Measurements from ENCODE around the gene ATP5F1D.

Gene ATP5F1D

GRCh38 chr19:1288226-1288612 is 46.7 kb downstream of the ATP5F1D start:
- H3K27me3 ChIP-seq (ENCODE audit: insufficient read depth, low read length) = no peaks in the 10 kb centered on the region
- H3K36me3 ChIP-seq (ENCODE audit: insufficient read depth, low read length) = no peaks in the 10 kb centered on the region
- no peak overlapping the region for H3K4me3 ChIP-seq (ENCODE audit: low read length)
- no peak overlapping the region for H2AFZ ChIP-seq (ENCODE audit: low read depth, low read length)
- H3K4me1 ChIP-seq (ENCODE audit: insufficient read depth, low read length) = peaks cover 33% of the 10 kb centered on the region
- no peaks in the 10 kb centered on the region for H3K9me3 ChIP-seq (ENCODE audit: low read length)

DNA sequence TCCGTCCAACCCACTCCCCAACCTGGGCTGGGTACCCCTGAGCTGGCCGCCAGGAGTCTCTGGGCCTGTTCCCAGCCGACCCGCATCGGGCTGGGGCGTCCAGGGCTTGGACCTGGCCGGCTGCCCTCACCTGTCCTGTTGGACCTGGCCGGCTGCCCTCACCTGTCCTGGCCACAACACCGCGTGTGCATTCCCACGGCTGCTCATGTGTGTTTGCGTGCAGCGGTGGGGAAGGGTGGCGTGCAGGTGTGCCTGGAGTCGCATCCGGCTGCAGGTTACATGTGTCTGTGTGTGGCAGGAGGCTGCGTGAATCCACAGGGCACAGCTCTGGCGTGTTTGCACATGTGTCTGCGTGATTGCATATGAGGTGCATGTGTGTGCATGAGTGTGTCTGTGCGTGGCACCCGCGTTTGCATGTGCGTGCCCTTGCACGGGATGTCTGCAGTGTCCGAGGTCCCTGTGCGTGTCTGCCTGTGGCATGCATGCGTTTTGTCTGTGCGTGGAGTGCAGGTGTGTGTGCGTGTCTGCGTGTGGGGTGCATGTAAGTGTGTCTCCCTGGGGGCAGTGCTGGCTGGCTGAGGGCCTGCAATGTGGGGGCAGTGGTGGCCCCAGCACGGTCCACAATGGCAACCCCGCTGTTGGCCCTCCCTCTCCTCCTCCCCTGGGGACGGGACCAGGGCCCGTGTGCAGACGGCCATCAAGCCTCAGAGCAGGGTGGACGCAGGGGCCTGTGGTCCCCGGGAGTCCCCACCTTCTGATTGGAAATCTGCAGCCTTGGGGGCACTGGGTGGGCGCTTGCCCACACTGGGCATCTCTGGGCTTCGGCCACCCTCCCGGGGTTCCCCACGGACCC is 47.5 kb downstream of the ATP5F1D start:
- no peak overlapping the region for H3K4me3 ChIP-seq (ENCODE audit: low read length)
- H3K36me3 ChIP-seq (ENCODE audit: insufficient read depth, low read length) = no peaks in the 10 kb centered on the region
- no peaks in the 10 kb centered on the region for H3K27me3 ChIP-seq (ENCODE audit: insufficient read depth, low read length)
- peaks cover 25% of the 10 kb centered on the region for H3K4me1 ChIP-seq (ENCODE audit: insufficient read depth, low read length)
- H2AFZ ChIP-seq (ENCODE audit: low read depth, low read length) = no peak overlapping the region
- H3K9me3 ChIP-seq (ENCODE audit: low read length) = no peaks in the 10 kb centered on the region

GRCh38 chr19:1289686-1290025 is 48.1 kb downstream of the ATP5F1D start:
- peaks cover 21% of the 10 kb centered on the region for H3K4me1 ChIP-seq (ENCODE audit: insufficient read depth, low read length)
- no peaks in the 10 kb centered on the region for H3K27me3 ChIP-seq (ENCODE audit: insufficient read depth, low read length)
- no peaks in the 10 kb centered on the region for H3K9me3 ChIP-seq (ENCODE audit: low read length)
- H3K4me3 ChIP-seq (ENCODE audit: low read length) = no peak overlapping the region
- no peaks in the 10 kb centered on the region for H3K36me3 ChIP-seq (ENCODE audit: insufficient read depth, low read length)
- H2AFZ ChIP-seq (ENCODE audit: low read depth, low read length) = no peak overlapping the region

- peaks cover 19% of the 10 kb centered on the region for H3K4me1 ChIP-seq (ENCODE audit: insufficient read depth, low read length)
- no peak overlapping the region for H2AFZ ChIP-seq (ENCODE audit: low read depth, low read length)
- no peaks in the 10 kb centered on the region for H3K36me3 ChIP-seq (ENCODE audit: insufficient read depth, low read length)
- no peaks in the 10 kb centered on the region for H3K9me3 ChIP-seq (ENCODE audit: low read length)
- H3K4me3 ChIP-seq (ENCODE audit: low read length) = no peak overlapping the region
- H3K27me3 ChIP-seq (ENCODE audit: insufficient read depth, low read length) = no peaks in the 10 kb centered on the region
Observed at GRCh38 chr19:1290196-1290702, 48.7 kb downstream of the ATP5F1D start.

GRCh38 chr19:1290703-1291651 is 49.4 kb downstream of the ATP5F1D start:
- Histone ChIP-seq H3K4me3 (ENCODE audit: low read length) (no peak overlapping the region), H3K27me3 (ENCODE audit: insufficient read depth, low read length) (no peaks in the 10 kb centered on the region), H3K9me3 (ENCODE audit: low read length) (no peaks in the 10 kb centered on the region), H3K36me3 (ENCODE audit: insufficient read depth, low read length) (no peaks in the 10 kb centered on the region), H2AFZ (ENCODE audit: low read depth, low read length) (no peak overlapping the region), H3K4me1 (ENCODE audit: insufficient read depth, low read length) (peaks cover 18% of the 10 kb centered on the region)

- H3K4me3 ChIP-seq (ENCODE audit: low read length) = no peak overlapping the region
- no peaks in the 10 kb centered on the region for H3K27me3 ChIP-seq (ENCODE audit: insufficient read depth, low read length)
- no peaks in the 10 kb centered on the region for H3K9me3 ChIP-seq (ENCODE audit: low read length)
- peaks cover 13% of the 10 kb centered on the region for H3K4me1 ChIP-seq (ENCODE audit: insufficient read depth, low read length)
- H2AFZ ChIP-seq (ENCODE audit: low read depth, low read length) = no peak overlapping the region
- H3K36me3 ChIP-seq (ENCODE audit: insufficient read depth, low read length) = no peaks in the 10 kb centered on the region
Observed at GRCh38 chr19:1291761-1292418, 50.3 kb downstream of the ATP5F1D start.

DNA sequence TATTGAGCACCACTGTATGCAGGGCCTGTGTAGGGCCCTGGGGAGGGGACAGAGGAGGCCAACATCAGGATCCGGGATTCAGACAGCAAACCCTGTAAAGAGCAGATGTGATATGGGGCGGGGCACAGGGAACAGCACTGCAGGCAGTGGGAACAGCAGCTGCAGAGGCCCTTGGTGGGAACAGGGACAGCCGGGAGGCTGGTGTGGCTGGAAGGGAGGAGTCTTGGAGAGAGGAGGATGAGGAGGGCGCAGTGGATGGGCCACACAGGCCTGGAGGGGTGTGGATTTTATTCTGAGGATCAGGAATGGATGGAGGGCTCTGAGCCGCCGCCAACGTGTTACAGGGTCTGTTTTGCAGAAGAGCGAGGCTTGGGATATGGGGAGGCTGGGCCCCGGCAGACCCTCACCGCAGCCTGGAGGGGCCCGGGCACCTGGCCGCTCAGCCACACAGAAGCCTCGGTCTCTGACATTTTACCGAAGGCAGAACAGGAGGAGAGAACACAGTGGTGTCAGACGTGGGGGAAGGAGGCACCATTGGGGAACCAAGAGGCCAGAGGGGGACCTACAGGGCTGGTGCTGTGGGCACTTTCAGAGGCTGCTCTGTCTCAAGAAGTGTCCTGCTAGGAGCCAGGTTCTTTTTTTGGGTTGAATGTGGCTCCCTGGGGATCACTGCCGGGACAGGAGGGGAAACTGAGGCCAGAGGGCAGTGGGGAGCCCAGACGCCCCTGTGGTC is 51.0 kb downstream of the ATP5F1D start:
- Histone ChIP-seq H2AFZ (ENCODE audit: low read depth, low read length) (no peak overlapping the region), H3K27me3 (ENCODE audit: insufficient read depth, low read length) (no peaks in the 10 kb centered on the region), H3K9me3 (ENCODE audit: low read length) (no peaks in the 10 kb centered on the region), H3K4me1 (ENCODE audit: insufficient read depth, low read length) (peaks cover 6% of the 10 kb centered on the region), H3K36me3 (ENCODE audit: insufficient read depth, low read length) (no peaks in the 10 kb centered on the region), H3K4me3 (ENCODE audit: low read length) (no peak overlapping the region)

GRCh38 chr19:1293782-1294604 is 52.4 kb downstream of the ATP5F1D start:
- Histone ChIP-seq H2AFZ (ENCODE audit: low read depth, low read length) (no peak overlapping the region), H3K4me3 (ENCODE audit: low read length) (no peak overlapping the region), H3K36me3 (ENCODE audit: insufficient read depth, low read length) (peaks cover 3% of the 10 kb centered on the region), H3K9me3 (ENCODE audit: low read length) (no peaks in the 10 kb centered on the region), H3K27me3 (ENCODE audit: insufficient read depth, low read length) (no peaks in the 10 kb centered on the region), H3K4me1 (ENCODE audit: insufficient read depth, low read length) (no peaks in the 10 kb centered on the region)

All from neuron (in vitro differentiated cells).